B cell (primary cell): Measurements from ENCODE around the gene SAC3D1.

Source experiments
- CTCF ChIP-seq: fragments of 200-600 bp; IDR thresholded peaks from one replicate; pipeline ENCODE4 v1.8.0; 2022; ENCODE audit warnings: antibody characterized with exemption, mild to moderate bottlenecking
- EZH2 ChIP-seq: IDR thresholded peaks from 2 replicates; pipeline ENCODE4 v1.6.1; 2012; ENCODE audit warnings: borderline replicate concordance, low read depth, mild to moderate bottlenecking, moderate library complexity, low read length; ENCODE audit not compliant: insufficient read depth, poor library complexity, severe bottlenecking

GRCh38 chr11:65077451-65077850 is 36.4 kb downstream of the SAC3D1 start:
- TF ChIP-seq EZH2 (no peak), CTCF (no peak)
